Measurements from ENCODE around the gene SLC2A1.
A peak's percentile ranks its signal among the peaks of the same experiment; 100 is the strongest.

Gene SLC2A1

GRCh38 chr1:42958488-42959319 lies at the start of gene SLC2A1:
Gene SLC2A1, minus strand, starts transcription at chr1:42958868. Its CDS starts 217 bp downstream, at chr1:42958651.
- peak; percentile 91 to 98 for DNase-seq

- DNase-seq = peak; percentile 41 to 93
Observed at GRCh38 chr1:43007377-43008114, 48.9 kb upstream of the SLC2A1 start.

- DNase-seq = no peak
Observed at GRCh38 chr1:43005460-43006361, 47.0 kb upstream of the SLC2A1 start.

- no peak for DNase-seq
Observed at GRCh38 chr1:43004587-43005459, 46.2 kb upstream of the SLC2A1 start.

- no peak for DNase-seq
Observed at GRCh38 chr1:43002766-43003165, 44.1 kb upstream of the SLC2A1 start.

GRCh38 chr1:43002116-43002515 lies 43.4 kb upstream of the SLC2A1 start:
- DNase-seq = no peak

- DNase-seq = no peak
Observed at GRCh38 chr1:43001434-43001833, 42.8 kb upstream of the SLC2A1 start.

- DNase-seq = no peak
Observed at GRCh38 chr1:43000271-43000670, 41.6 kb upstream of the SLC2A1 start.

GRCh38 chr1:42999308-42999707 lies 40.6 kb upstream of the SLC2A1 start:
- DNase-seq = no peak

GRCh38 chr1:42998386-42998785 lies 39.7 kb upstream of the SLC2A1 start:
- no peak for DNase-seq

- DNase-seq = no peak
Observed at GRCh38 chr1:42996384-42996970, 37.8 kb upstream of the SLC2A1 start.

GRCh38 chr1:42993502-42994136 lies 35.0 kb upstream of the SLC2A1 start:
- DNase-seq = no peak

- DNase-seq = no peak
Observed at GRCh38 chr1:42992054-42992571, 33.4 kb upstream of the SLC2A1 start.

GRCh38 chr1:42990757-42991346 lies 32.2 kb upstream of the SLC2A1 start:
- DNase-seq = no peak

- DNase-seq = no peak
Observed at GRCh38 chr1:42983693-42984092, 25.0 kb upstream of the SLC2A1 start.

- DNase-seq = no peak
Observed at GRCh38 chr1:42983253-42983652, 24.6 kb upstream of the SLC2A1 start.

GRCh38 chr1:42982641-42983040 lies 24.0 kb upstream of the SLC2A1 start:
- DNase-seq = no peak

- DNase-seq = no peak
Observed at GRCh38 chr1:42981871-42982270, 23.2 kb upstream of the SLC2A1 start.

- DNase-seq = no peak
Observed at GRCh38 chr1:42981255-42981805, 22.7 kb upstream of the SLC2A1 start.

Measured in NCI-H526 (cell line).